Astrocyte (in vitro differentiated cells and primary cell): ENCODE measurements around the gene DCLK2. TPM values are rescaled to one million over a fixed set of nuclear protein-coding genes. Genes with fewer than 3 reads are reported as not detected.
A peak's percentile ranks its signal among the peaks of the same experiment; 100 is the strongest.

ENCODE experiments used
- DNase-seq: peaks from one replicate; pipeline ENCODE4 v3.0.0-alpha.2; 2010; ENCODE audit warnings: low read depth
- FAIRE-seq: peaks from 2 replicates; lab custom pipeline; 2011; peaks lifted over from hg19 to GRCh38; lab: Jason Lieb, UNC
- H2AFZ ChIP-seq: 2 replicates; pipeline ENCODE4 v1.6.0; 2012; ENCODE audit warnings: low read depth, low read length, inconsistent platforms
- H3K27ac ChIP-seq: 2 replicates; pipeline ENCODE4 v1.5.1; 2011; ENCODE audit warnings: low read depth, low read length, inconsistent platforms
- H3K27me3 ChIP-seq: 2 replicates; pipeline ENCODE4 v1.6.0; 2011; ENCODE audit warnings: low read length, inconsistent platforms; ENCODE audit not compliant: insufficient read depth
- H3K36me3 ChIP-seq: 2 replicates; pipeline ENCODE4 v1.5.1; 2011; ENCODE audit warnings: low read length, inconsistent platforms; ENCODE audit not compliant: insufficient read depth
- H3K4me1 ChIP-seq: 2 replicates; pipeline ENCODE4 v1.5.1; 2011; ENCODE audit warnings: low read length, inconsistent platforms; ENCODE audit not compliant: insufficient read depth
- H3K4me2 ChIP-seq: 2 replicates; pipeline ENCODE4 v1.6.0; 2012; ENCODE audit warnings: low read length, inconsistent platforms
- H3K4me3 ChIP-seq: 2 replicates; pipeline ENCODE4 v1.5.1; 2011; ENCODE audit warnings: low read depth, mild to moderate bottlenecking, low read length, inconsistent platforms; ENCODE audit not compliant: insufficient read depth
- H3K79me2 ChIP-seq: 2 replicates; pipeline ENCODE4 v1.6.0; 2012; ENCODE audit warnings: mild to moderate bottlenecking, low read length, inconsistent platforms; ENCODE audit not compliant: insufficient read depth
- H3K9ac ChIP-seq: 2 replicates; pipeline ENCODE4 v1.6.0; 2012; ENCODE audit warnings: mild to moderate bottlenecking, low read length, inconsistent platforms
- H3K9me3 ChIP-seq: 2 replicates; pipeline ENCODE4 v1.5.1; 2012; ENCODE audit warnings: low read depth, mild to moderate bottlenecking, low read length, inconsistent platforms; ENCODE audit not compliant: insufficient read depth
- H4K20me1 ChIP-seq: 2 replicates; pipeline ENCODE4 v1.6.0; 2012; ENCODE audit warnings: low read length, inconsistent platforms; ENCODE audit not compliant: insufficient read depth
- H3K27ac Mint-ChIP-seq: one replicate; pipeline ENCODE4 v1.8.0; 2021; ENCODE audit warnings: mild to moderate bottlenecking, mixed read lengths; ENCODE audit not compliant: unreplicated experiment
- H3K27me3 Mint-ChIP-seq: one replicate; pipeline ENCODE4 v1.8.0; 2021; ENCODE audit warnings: low read depth, mixed read lengths; ENCODE audit not compliant: unreplicated experiment
- H3K36me3 Mint-ChIP-seq: one replicate; pipeline ENCODE4 v1.8.0; 2021; ENCODE audit warnings: low read depth, mixed read lengths; ENCODE audit not compliant: unreplicated experiment
- H3K4me1 Mint-ChIP-seq: one replicate; pipeline ENCODE4 v1.8.0; 2021; ENCODE audit warnings: low read depth, mixed read lengths; ENCODE audit not compliant: unreplicated experiment
- H3K4me3 Mint-ChIP-seq: one replicate; pipeline ENCODE4 v1.8.0; 2021; ENCODE audit warnings: mild to moderate bottlenecking, moderate library complexity, mixed read lengths; ENCODE audit not compliant: unreplicated experiment
- H3K9me3 Mint-ChIP-seq: one replicate; pipeline ENCODE4 v1.8.0; 2021; ENCODE audit warnings: mild to moderate bottlenecking, mixed read lengths; ENCODE audit not compliant: unreplicated experiment
- EZH2 ChIP-seq: IDR thresholded peaks from 2 replicates; pipeline ENCODE4 v1.6.1; 2012; ENCODE audit warnings: mild to moderate bottlenecking, low read length, inconsistent platforms; ENCODE audit not compliant: insufficient read depth
- total RNA-seq: library from RNA; stranded (reverse); gene quantifications from 2 replicates; pipeline ENCODE4 v1.2.1, GENCODE V29; 2021
- TF ChIP-seq, protein P1 (sequence below): IDR thresholded peaks from 2 replicates; pipeline ENCODE4 v1.5.1; 2011; ENCODE audit warnings: low read depth, mild to moderate bottlenecking, inconsistent platforms, low read length, moderate library complexity; ENCODE audit not compliant: insufficient read depth

DCLK2 gene
- total RNA-seq, 1 donor from 2014 or later: 6.2 TPM

DNA sequence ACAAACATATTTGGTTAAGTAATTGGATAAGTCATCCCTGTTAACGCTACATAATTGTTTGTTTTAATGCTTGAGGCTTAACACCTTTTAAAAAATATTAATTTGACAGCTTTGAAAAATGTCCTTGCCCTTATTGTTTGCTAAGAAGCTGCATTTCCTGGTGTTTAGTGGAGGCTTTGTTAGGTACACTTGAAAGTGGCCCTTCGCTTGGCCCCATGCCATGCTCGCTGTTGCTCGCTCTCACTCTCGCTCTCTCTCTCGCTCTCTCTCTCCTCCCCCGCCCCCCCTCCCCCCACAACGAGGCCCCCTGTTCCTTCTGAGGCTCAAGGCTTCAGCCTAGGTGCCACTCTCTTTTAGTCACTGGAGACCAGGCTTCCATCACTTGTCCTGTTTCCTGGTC is 139.6 kb downstream of the DCLK2 start:
- Histone ChIP-seq H3K27ac (no peak overlapping the region), H2AFZ (no peak overlapping the region), H3K79me2 (no peaks in the 10 kb centered on the region), H3K27me3 (no peaks in the 10 kb centered on the region), H3K4me3 (no peak overlapping the region), H4K20me1 (no peaks in the 10 kb centered on the region), H3K4me2 (no peak overlapping the region), H3K9ac (peak overlapping the region; percentile 30), H3K36me3 (no peaks in the 10 kb centered on the region), H3K4me1 (peaks cover 11% of the 10 kb centered on the region), H3K9me3 (no peaks in the 10 kb centered on the region)
- Mint-ChIP-seq H3K27me3 (peaks cover 3% of the 10 kb centered on the region), H3K36me3 (peaks cover 2% of the 10 kb centered on the region), H3K9me3 (no peaks in the 10 kb centered on the region), H3K27ac (peak overlapping the region; percentile 53), H3K4me3 (no peak overlapping the region), H3K4me1 (peaks cover 14% of the 10 kb centered on the region)
- DNase-seq (no peak), FAIRE-seq (no peak)
- TF ChIP-seq, protein P1, sequence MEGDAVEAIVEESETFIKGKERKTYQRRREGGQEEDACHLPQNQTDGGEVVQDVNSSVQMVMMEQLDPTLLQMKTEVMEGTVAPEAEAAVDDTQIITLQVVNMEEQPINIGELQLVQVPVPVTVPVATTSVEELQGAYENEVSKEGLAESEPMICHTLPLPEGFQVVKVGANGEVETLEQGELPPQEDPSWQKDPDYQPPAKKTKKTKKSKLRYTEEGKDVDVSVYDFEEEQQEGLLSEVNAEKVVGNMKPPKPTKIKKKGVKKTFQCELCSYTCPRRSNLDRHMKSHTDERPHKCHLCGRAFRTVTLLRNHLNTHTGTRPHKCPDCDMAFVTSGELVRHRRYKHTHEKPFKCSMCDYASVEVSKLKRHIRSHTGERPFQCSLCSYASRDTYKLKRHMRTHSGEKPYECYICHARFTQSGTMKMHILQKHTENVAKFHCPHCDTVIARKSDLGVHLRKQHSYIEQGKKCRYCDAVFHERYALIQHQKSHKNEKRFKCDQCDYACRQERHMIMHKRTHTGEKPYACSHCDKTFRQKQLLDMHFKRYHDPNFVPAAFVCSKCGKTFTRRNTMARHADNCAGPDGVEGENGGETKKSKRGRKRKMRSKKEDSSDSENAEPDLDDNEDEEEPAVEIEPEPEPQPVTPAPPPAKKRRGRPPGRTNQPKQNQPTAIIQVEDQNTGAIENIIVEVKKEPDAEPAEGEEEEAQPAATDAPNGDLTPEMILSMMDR: no peak
- TF ChIP-seq EZH2: no peak

DNA sequence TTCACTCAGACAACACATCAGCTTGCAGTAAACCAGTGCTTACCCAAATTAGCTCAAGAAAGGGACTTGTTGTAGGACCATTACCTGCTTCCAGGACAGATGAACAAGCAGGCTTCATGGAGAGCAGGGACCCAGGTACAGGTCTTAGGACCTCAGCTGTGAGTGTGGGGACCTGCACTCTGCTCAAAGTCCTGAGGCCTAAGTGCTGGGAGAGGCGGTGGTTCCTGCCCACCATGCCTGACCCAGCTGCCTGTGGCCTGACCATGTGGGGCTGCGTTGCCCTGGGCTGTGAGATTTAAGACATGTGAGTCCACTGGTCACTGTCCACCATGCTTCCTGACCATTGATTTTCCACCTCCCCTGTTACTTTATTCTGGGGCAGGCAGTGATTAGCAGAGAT is 140.2 kb downstream of the DCLK2 start:
- Histone ChIP-seq H3K27ac (no peak overlapping the region), H3K9me3 (no peaks in the 10 kb centered on the region), H3K36me3 (no peaks in the 10 kb centered on the region), H3K79me2 (no peaks in the 10 kb centered on the region), H3K9ac (no peak overlapping the region), H4K20me1 (no peaks in the 10 kb centered on the region), H3K4me1 (peaks cover 11% of the 10 kb centered on the region), H3K4me2 (no peak overlapping the region), H2AFZ (no peak overlapping the region), H3K27me3 (no peaks in the 10 kb centered on the region), H3K4me3 (no peak overlapping the region)
- DNase-seq: no peak
- no peaks in the 10 kb centered on the region for H3K9me3 Mint-ChIP-seq
- FAIRE-seq: no peak
- H3K4me3 Mint-ChIP-seq: no peak overlapping the region
- H3K4me1 Mint-ChIP-seq: peaks cover 14% of the 10 kb centered on the region
- H3K27me3 Mint-ChIP-seq: peaks cover 3% of the 10 kb centered on the region
- no peak overlapping the region for H3K27ac Mint-ChIP-seq
- TF ChIP-seq, protein P1: no peak
- TF ChIP-seq EZH2: no peak
- H3K36me3 Mint-ChIP-seq: peaks cover 2% of the 10 kb centered on the region

DNA sequence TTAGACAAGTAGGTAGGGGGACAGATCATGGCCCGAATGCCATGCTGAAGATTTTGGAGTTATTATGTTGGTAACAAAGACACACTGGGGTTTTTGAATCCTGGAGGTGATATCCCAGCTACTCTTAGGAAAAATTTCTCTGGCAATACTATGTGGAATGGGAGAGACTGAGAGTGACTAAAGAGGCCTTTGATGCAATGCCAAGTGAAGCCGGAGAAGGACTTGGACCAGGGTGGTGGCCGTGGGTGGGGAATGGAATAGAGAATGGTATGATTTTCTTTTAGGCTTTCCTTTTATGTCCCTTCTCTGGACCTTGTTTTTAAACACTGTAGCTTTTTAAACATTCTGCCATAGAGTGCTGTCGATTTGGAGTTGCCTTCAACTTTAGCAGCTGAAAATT is 141.6 kb downstream of the DCLK2 start:
- FAIRE-seq (no peak), DNase-seq (peak; percentile 74)
- Histone ChIP-seq H3K79me2 (no peaks in the 10 kb centered on the region), H3K36me3 (no peaks in the 10 kb centered on the region), H4K20me1 (no peaks in the 10 kb centered on the region), H3K4me1 (peaks cover 17% of the 10 kb centered on the region), H3K27ac (no peak overlapping the region), H3K4me2 (peak overlapping the region; percentile 24), H3K4me3 (no peak overlapping the region), H3K27me3 (no peaks in the 10 kb centered on the region), H3K9me3 (no peaks in the 10 kb centered on the region), H2AFZ (no peak overlapping the region), H3K9ac (no peak overlapping the region)
- TF ChIP-seq, protein P1: no peak
- TF ChIP-seq EZH2: no peak
- Mint-ChIP-seq H3K4me1 (peaks cover 16% of the 10 kb centered on the region), H3K27ac (no peak overlapping the region), H3K4me3 (no peak overlapping the region), H3K9me3 (no peaks in the 10 kb centered on the region), H3K27me3 (peaks cover 3% of the 10 kb centered on the region), H3K36me3 (peaks cover 2% of the 10 kb centered on the region)
